HG03175 (cell line): ENCODE results near the gene EYS.
"Not testable (repeated sequence)": the region's sequence is repeated elsewhere in the genome, so short reads cannot be mapped to it uniquely, and the experiment has no call there.

ENCODE experiments used
- ATAC-seq: cut with Tn5 transposase; IDR thresholded peaks from one replicate; pipeline ENCODE4 v1.9.1; 2021; ENCODE audit warnings: mild to moderate bottlenecking, moderate library complexity; ENCODE audit not compliant: unreplicated experiment

EYS gene

DNA sequence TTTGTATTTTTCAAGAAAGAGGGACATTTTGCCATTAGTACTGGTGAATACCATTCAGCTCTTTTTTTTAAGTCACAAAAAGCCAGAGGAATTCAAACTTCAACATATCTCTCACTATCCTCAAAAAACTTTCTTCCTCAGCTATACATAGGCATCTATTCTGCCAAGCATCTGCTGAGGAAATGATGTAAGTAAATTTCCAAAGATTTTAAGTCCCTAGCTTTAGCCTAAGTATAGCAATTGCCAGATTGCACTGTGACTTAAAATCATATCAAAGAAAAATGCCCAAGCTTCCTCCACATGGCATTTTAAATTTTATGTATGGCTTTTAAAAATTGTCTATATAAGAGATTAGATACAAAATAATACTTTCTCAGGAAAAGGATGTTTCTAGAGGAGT lies 237.4 kb downstream of the EYS start:
- ATAC-seq: no peak

- no peak for ATAC-seq
Observed at GRCh38 chr6:65468307-65468706, 238.7 kb downstream of the EYS start.

GRCh38 chr6:65461121-65461520 lies 245.9 kb downstream of the EYS start:
- ATAC-seq: no peak

- ATAC-seq: no peak
Observed at GRCh38 chr6:65452333-65452732, 254.7 kb downstream of the EYS start.

DNA sequence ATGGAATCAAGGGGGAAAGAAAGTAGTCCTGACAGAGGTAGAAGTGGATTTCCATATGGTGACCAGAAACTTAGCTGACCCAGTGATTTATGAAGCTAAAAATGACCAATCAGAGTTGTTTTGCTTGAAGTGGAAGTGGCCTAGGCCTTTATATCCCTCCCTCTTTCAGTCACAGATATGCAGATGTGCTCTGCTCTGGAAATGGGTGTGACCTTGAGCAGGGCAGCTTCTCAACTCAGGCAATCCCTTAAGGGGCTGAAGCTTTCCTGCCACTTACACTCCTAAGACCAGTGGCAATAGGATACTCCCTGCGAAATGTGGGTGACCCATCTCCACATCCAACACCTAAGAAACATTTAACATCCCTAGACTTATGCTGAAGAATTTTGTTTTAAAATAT lies 256.6 kb downstream of the EYS start:
- no peak for ATAC-seq

GRCh38 chr6:65449926-65450325 lies 257.1 kb downstream of the EYS start:
- no peak for ATAC-seq

DNA sequence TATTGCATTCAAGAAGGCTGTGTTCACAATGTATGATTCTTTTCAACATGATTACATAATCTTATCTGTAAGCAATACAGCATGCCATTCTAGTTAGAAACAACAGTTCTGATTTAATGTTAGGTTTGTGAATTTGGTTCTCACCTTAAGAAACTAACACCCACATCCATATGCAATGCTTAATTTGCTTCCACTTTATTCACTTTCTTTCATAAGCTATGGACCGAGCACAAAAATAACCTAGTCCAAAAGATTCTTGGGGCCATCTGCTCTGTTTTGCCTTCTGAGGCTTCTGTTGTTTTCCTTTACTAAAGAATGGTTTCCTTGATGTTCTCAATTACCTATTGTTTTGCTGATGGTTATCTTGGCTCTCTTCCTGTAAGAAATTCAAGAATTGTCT lies 258.2 kb downstream of the EYS start:
- ATAC-seq: no peak

- no peak for ATAC-seq
Observed at GRCh38 chr6:65436281-65436680, 270.7 kb downstream of the EYS start.

DNA sequence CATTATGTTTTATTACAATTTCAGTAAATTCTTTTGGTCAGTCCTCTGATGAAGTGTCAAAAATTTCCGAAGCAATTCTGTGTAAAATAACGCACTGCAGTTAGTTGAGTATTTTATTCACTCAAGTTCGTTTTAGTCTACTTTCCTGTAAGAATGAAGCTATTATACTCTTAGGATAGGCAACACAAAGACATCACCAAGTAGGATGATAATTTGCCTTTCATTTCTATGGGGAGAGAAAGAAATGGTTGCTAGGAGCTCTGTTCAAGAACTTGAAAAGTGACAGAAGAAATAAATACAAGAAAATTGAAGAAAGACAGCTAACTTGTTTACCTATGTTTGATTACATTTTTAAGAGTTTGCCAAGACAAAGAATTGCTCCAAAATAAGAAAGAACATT lies 290.4 kb downstream of the EYS start:
- no peak for ATAC-seq

DNA sequence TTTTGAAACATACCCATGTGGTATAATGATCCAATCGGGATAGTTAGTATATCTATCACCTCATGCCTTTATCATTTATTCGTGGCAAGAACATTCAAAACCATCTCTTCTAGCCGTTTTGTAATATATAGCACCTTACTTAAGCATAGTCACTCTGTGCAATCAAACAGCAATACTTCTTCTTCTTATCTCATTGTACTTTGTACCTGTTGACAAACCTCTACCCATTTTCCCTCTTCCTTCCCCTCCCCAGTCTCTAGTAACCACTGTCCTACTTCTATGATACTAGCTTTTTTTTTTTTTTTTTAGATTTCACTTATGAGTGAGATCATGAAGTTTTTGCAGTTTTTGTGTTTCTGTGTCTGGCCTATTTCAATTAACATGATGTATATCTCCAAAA lies 296.7 kb downstream of the EYS start:
- ATAC-seq: no peak

GRCh38 chr6:65402564-65402963 lies 304.5 kb downstream of the EYS start:
- no peak for ATAC-seq

DNA sequence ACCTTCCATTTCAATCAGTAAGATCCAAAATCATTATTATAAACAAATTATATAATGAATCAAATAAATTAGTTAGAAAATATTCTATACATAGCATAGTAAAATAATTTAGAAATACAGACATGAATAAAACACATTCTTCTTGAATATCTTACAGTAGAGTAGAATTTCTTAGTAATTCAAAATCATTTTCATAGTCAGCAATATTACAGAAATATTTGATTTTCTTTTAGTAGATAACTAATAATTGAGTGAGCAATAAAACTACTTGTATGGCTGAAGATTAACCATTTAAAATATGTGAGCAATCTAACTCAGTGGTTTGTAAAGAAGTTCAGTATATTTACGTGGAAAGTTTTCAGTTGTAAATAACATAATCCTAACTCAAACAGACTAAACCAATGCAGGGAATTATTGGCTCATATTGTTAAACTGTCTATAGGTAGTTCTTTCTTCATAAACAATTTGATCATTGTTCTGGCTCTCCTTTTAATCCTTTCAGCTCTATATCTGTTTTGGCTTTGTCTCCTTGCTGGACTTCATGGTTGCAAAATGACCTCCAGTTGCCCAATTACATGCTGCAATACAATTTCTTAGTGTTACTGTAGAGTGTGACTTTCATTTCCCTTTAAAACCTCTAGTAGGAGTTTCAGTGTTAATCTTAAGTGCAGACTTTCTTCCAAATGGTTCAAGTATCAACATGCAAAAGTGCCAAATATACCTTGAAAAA lies 307.5 kb downstream of the EYS start:
- ATAC-seq: no peak

DNA sequence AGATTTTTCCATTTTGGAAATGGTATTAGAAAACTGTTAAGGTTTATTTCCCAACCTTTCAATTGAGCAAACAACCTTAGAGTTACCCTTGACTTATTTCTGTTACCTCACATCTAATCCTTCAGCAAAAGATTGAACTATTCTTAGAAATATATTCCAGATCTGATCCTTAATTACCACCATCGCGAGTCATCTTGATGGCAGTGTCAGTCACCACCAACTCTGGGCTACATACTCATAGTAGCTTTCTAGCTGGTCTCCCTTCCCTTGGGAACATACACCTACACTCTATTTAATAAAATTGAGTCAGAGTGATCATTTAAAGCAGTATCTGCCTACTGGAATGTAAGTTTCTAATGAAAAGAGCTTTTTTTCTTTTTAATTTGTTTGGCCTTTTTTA lies 308.2 kb downstream of the EYS start:
- no peak for ATAC-seq

DNA sequence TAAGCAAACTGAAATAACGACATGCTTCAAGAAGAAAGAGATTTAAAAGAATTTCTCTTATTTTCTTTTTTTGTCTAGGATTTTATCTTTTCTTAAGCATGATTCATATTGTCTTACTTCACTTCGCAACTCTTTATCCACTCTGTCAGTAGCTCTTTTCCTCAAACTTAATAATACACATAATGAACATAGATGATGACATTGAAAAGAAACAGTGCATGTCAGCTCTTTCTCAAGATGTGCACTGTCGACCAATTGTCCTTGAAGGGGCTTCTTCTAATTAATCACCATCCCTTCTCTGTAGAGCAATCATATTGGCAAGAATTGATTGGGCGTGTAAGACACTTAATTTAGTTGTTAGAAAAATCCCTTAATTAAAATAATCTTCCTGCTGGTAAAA lies 356.5 kb downstream of the EYS start:
- ATAC-seq: no peak

DNA sequence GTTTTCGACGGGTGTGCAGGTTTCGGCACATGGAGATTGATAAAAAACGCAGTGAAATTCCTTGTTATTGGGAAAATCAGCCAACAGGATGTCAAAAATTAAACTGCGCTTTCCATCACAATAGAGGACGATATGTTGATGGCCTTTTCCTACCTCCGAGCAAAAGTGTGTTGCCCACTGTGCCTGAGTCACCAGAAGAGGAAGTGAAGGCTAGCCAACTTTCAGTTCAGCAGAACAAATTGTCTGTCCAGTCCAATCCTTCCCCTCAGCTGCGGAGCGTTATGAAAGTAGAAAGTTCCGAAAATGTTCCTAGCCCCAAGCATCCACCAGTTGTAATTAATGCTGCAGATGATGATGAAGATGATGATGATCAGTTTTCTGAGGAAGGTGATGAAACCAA lies 404.4 kb downstream of the EYS start:
- not testable (repeated sequence) for ATAC-seq

- ATAC-seq: no peak
Observed at GRCh38 chr6:65299236-65299635, 407.8 kb downstream of the EYS start.

GRCh38 chr6:65295812-65296211 lies 411.2 kb downstream of the EYS start:
- no peak for ATAC-seq

GRCh38 chr6:65289491-65289890 lies 417.5 kb downstream of the EYS start:
- no peak for ATAC-seq

DNA sequence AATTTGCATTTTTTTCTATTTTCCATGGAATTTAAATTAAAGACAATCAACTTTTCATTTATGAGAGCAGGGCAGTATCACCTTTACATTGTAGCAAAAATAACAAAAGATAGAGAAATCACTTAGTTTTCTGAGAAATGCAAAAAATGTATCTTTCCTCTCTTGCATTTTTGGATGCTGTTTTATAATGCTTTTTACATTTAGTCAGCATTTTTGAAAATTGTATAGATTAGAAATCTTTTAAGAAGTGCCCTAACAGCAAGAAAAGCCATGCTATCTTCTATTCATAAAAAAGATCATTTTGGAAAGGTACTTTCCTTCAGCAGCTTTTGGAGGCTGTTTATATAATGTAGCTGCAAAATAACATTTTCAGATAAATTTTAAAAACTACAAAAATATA lies 421.8 kb downstream of the EYS start:
- ATAC-seq: no peak

- no peak for ATAC-seq
Observed at GRCh38 chr6:65280060-65280459, 427.0 kb downstream of the EYS start.

DNA sequence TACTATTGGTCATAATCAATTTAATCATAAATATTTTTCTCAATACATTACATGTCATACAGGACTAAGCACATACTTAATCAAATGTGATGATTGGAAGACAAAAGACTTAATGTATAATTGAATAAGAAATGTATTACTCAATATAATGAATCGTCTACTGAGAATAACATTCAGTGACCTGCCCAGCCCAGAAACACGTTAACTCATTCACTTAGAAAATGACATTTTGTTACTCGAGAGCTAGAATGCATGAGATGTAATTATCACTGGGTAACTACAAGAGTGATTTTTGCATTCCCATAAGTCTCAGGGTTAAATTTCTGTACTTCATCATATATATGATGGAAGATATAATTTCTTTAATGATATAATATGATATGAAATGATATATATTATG lies 444.8 kb downstream of the EYS start:
- no peak for ATAC-seq

GRCh38 chr6:65259982-65260381 lies 447.0 kb downstream of the EYS start:
- no peak for ATAC-seq

DNA sequence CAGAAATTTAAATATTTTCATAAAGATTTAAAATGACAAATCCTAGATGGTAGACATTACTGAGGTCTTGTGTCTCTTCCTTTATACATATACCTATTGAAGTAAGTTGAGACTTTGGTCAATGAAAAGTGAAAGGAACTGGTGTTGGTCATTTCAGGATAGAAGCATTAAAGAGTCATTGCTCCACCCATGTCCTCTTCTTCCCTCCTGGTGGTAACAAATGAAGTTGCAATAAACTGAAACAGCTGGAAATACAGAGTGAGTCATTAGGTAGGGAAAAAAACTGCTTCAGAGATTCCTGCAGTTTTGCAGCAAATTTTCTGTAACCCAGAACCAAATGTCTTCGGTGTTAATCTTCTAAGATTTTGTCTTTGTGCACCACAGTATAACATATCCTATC lies 448.0 kb downstream of the EYS start:
- ATAC-seq: no peak
